Stimulated activated memory B cell treated with anti-CD40 and anti-IgM and Interleukin-4, amounts not matched to agents 10 μg/mL and 1 μg/mL and 100 μg/mL, for 72 hours (primary cell): ENCODE results near the gene ESRRG.

ENCODE experiments used
- ATAC-seq: fragments of 150-1000 bp; cut with Tn5 transposase; 2 replicates; pipeline ENCODE4 v1.10.0; 2021
- H3K27ac Mint-ChIP-seq: one replicate; pipeline ENCODE4 v1.8.0; 2022; ENCODE audit warnings: mild to moderate bottlenecking, mixed read lengths
- H3K27me3 Mint-ChIP-seq: one replicate; pipeline ENCODE4 v1.8.0; 2022; ENCODE audit warnings: mixed read lengths
- H3K36me3 Mint-ChIP-seq: one replicate; pipeline ENCODE4 v1.8.0; 2022; ENCODE audit warnings: mixed read lengths
- H3K4me1 Mint-ChIP-seq: one replicate; pipeline ENCODE4 v1.8.0; 2022; ENCODE audit warnings: mixed read lengths
- H3K4me3 Mint-ChIP-seq: one replicate; pipeline ENCODE4 v1.8.0; 2022; ENCODE audit warnings: mild to moderate bottlenecking, moderate library complexity, mixed read lengths
- H3K9me3 Mint-ChIP-seq: one replicate; pipeline ENCODE4 v1.8.0; 2022; ENCODE audit warnings: mixed read lengths

ESRRG gene

DNA sequence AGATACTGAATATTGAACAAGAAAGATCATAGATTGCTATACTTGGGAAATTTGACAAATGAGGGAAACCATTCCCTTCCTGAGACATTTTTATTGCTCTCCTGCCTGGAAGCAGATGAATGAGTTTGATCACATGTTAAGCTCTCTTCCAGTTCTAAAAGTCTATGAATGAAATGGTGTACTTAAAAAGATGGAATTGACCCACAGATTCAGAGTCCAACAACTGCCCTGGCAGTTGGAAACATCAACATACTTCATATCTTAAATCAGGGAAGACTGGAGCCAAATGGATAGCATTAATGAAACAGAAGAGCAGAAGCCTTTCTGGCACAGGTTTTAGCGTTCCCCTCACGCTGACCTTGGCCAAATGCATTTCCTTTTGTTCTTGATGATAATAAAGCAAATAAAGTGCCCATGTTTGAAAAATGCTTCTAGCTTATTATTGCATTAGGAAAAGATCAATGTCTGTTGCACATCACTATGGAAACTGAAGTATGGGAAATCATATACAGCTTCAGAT, 142.6 kb downstream of the ESRRG start:
- Mint-ChIP-seq H3K27ac (no peak overlapping the region), H3K9me3 (peaks cover 3% of the 10 kb centered on the region), H3K4me3 (no peak overlapping the region), H3K27me3 (no peaks in the 10 kb centered on the region), H3K4me1 (no peaks in the 10 kb centered on the region), H3K36me3 (no peaks in the 10 kb centered on the region)
- ATAC-seq, result no peak

DNA sequence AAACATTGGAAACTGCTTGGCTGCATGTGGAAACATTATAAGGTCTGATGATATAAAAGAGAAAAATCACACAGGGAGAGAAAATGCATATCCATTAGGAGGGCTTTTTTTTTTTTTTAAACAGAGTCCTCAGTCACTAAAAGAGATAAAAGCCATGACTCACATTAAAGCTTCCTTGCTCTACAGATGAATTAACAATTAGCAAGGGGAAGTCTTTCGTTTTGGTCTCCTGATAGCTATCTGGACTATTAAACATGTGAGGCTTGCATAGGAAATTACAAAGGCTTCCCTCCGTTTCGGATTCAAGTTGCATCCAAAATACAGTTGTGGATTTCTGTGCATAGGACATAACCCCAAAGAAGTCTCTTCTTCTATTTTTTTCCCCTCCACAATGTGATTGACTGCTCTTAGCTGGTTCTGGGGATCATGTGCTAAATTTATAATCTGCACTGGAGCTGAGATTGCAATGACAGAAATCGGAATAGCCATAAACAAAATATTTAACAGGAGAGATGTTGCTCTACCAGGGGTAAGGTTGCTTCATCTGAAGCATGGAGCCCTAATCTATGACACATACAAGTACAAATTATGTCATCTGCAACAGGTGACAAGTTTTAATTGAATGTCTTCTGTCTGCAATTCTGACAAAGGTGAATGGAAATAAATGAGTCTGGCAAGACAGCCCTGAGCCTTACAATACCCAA, 146.8 kb downstream of the ESRRG start:
- Mint-ChIP-seq H3K36me3 (no peaks in the 10 kb centered on the region), H3K9me3 (no peaks in the 10 kb centered on the region), H3K4me1 (no peaks in the 10 kb centered on the region), H3K27ac (no peak overlapping the region), H3K4me3 (no peak overlapping the region), H3K27me3 (no peaks in the 10 kb centered on the region)
- ATAC-seq, result no peak

DNA sequence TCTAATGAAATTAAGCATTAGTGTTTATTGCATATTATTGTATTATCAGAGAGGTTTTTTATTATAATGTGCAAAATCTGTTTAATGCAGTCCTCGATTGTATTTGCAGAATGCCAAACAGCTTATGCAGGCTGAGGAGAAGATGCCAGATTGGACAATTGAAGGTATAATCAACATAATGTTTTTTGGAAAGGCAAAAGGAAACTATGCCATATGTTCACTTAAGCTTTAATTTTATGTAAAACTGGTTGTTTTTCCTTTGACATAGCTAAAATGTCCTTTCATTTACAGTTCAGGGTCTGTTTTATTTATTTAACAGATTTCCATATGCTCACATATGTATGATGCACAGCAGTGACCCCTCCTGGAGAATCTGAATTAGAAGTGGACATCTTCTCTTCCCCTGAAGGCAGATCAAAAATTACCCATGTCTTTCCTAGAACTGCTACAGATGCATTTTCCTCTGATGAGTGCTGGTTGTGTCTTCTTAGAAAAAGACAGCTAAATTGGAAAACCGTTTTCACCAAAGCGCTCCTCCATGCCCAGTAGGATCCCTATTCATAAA, 156.5 kb downstream of the ESRRG start:
- Mint-ChIP-seq H3K27ac (no peak overlapping the region), H3K36me3 (no peaks in the 10 kb centered on the region), H3K4me1 (no peaks in the 10 kb centered on the region), H3K4me3 (no peak overlapping the region), H3K9me3 (no peaks in the 10 kb centered on the region), H3K27me3 (no peaks in the 10 kb centered on the region)
- no peak for ATAC-seq

DNA sequence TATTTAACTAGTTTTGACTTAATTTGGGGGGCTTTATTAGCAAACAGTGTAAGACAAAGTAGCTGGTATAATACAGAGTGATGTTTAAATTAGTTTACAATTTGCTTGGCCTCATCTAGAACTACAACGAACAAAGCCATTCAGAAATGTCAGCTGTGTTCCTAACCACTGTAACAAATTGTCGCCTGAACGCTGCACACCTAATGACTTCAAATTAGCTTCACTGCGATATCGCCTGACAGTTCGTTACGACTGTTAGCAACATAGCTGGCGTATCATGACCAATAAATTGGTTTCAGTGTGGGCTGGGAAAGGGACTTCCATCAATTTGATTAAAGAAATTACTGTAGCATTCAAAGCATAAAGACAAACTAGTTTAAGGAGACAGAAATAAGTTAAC, 160.1 kb downstream of the ESRRG start:
- H3K36me3 Mint-ChIP-seq, result no peaks in the 10 kb centered on the region
- no peak overlapping the region for H3K27ac Mint-ChIP-seq
- H3K4me1 Mint-ChIP-seq, result no peaks in the 10 kb centered on the region
- ATAC-seq, result no peak
- H3K9me3 Mint-ChIP-seq, result no peaks in the 10 kb centered on the region
- H3K4me3 Mint-ChIP-seq, result no peak overlapping the region
- H3K27me3 Mint-ChIP-seq, result no peaks in the 10 kb centered on the region

DNA sequence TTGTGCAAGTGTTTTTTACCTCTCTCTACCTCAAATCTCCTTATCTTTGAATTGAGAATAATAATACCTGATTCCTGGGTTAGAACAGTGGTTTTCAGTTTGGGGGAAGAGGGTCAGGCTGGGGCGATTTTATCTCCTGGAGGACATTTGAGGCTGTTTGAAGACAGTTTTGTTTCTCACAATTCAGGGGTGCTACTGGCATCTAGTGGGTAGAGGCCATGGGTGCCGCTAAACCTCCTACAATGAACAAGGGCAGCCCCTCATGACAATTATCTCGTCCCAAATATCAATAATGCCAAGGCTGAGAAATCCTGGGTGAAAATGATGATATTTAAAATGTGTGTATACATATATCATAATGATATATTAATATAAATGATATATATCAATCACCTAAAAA, 160.8 kb downstream of the ESRRG start:
- Mint-ChIP-seq H3K27me3 (no peaks in the 10 kb centered on the region), H3K4me1 (no peaks in the 10 kb centered on the region), H3K36me3 (no peaks in the 10 kb centered on the region), H3K9me3 (no peaks in the 10 kb centered on the region), H3K27ac (no peak overlapping the region), H3K4me3 (no peak overlapping the region)
- no peak for ATAC-seq

DNA sequence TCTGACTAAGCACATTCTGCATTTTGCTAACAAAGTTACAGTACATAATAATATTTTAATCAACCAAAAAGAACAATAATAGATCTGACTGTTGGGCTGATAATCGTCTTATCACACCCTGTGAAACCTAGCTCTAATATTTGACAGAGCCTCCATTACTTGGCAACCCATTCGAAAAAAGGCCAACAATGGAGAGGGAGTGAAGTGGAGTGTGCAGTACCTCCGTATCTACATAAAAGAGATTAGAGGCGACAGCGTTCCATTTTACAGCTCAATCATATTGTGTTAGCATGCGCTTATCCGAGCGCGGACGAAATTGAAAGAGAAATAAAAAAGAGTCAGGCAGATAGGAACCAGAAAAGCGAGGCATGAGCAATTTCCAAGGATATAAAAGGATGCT, 162.7 kb downstream of the ESRRG start:
- H3K9me3 Mint-ChIP-seq, result no peaks in the 10 kb centered on the region
- no peaks in the 10 kb centered on the region for H3K27me3 Mint-ChIP-seq
- no peak for ATAC-seq
- no peaks in the 10 kb centered on the region for H3K4me1 Mint-ChIP-seq
- H3K36me3 Mint-ChIP-seq, result no peaks in the 10 kb centered on the region
- H3K27ac Mint-ChIP-seq, result no peak overlapping the region
- H3K4me3 Mint-ChIP-seq, result no peak overlapping the region

DNA sequence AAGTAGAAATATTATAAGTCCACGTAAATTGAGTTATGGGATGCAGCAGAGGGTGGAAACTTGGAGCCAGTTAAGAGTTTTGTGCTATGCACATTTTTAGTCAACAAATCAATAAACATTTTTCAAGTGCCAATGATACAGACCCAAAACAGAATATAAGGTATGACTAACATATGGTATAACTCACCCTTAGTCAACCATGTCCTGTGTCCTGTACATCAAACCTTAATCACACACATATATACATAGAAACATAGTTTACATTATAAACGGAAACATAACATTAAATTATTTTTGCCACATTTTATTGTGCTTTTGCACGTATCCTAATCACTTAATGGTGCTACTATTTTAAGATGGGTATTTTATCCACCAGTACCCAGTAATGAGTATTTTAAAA, 163.9 kb downstream of the ESRRG start:
- H3K4me3 Mint-ChIP-seq, result no peak overlapping the region
- H3K27me3 Mint-ChIP-seq, result no peaks in the 10 kb centered on the region
- no peak overlapping the region for H3K27ac Mint-ChIP-seq
- no peaks in the 10 kb centered on the region for H3K9me3 Mint-ChIP-seq
- H3K4me1 Mint-ChIP-seq, result no peaks in the 10 kb centered on the region
- no peaks in the 10 kb centered on the region for H3K36me3 Mint-ChIP-seq
- ATAC-seq, result no peak

DNA sequence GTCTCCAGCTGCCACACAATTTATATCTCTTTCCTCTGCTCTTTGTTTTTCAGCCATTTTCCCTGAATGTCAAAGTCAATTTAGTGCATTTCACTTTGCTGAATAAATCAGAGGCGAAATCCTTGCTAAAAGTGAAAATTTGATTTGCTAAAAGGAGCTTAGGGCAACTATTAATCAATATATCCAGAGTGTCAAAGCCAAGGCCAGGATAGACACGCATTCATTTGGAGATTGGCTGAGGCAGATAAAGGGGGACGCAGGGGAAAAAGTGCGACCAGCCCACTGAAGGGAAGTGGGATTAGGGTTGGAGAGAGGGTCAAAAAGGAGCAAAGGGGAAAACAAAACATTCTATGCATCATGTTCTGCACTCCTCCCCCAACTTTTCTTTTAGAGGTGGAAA, 167.6 kb downstream of the ESRRG start:
- Mint-ChIP-seq H3K27ac (no peak overlapping the region), H3K9me3 (no peaks in the 10 kb centered on the region), H3K36me3 (no peaks in the 10 kb centered on the region), H3K4me1 (no peaks in the 10 kb centered on the region), H3K27me3 (no peaks in the 10 kb centered on the region), H3K4me3 (no peak overlapping the region)
- ATAC-seq, result no peak

DNA sequence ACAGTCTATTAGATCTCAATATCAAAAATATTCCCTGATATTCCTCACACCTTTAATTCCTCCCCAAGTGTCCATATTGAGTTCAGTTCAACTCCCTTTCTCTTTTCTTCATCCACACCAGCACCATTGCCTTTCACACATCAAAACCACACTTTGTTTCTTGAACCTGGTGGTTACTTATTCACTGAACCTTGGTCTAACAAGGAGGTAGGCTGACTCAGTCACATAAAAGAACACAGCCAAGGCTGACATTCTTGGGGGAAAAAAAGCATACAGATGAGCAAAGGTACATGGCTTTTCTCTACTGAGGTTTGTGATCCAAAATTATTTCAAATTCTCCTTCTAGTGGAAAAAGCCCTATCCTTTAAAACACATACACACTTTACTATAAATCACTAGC, 168.3 kb downstream of the ESRRG start:
- H3K9me3 Mint-ChIP-seq, result no peaks in the 10 kb centered on the region
- H3K27me3 Mint-ChIP-seq, result no peaks in the 10 kb centered on the region
- H3K4me1 Mint-ChIP-seq, result no peaks in the 10 kb centered on the region
- H3K27ac Mint-ChIP-seq, result no peak overlapping the region
- no peak for ATAC-seq
- H3K4me3 Mint-ChIP-seq, result no peak overlapping the region
- no peaks in the 10 kb centered on the region for H3K36me3 Mint-ChIP-seq

DNA sequence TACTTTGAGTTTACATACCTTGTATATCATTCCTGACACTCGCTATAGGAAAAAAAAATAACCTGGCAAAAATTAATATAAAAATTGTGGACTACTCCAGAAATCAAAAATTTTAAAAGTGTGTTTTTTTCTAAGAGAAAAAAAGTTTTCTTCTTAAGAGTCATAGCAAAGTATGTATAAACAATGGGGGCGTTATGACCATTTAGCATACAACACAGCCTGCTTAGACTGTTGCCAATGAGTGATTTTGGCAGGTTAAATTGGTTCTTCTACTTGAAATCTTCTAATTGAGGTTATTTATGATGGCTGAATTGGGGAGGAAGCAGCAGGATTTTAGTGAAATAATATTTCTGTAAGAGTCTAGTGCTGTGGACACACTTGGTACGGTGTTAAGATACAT, 169.5 kb downstream of the ESRRG start:
- Mint-ChIP-seq H3K36me3 (no peaks in the 10 kb centered on the region), H3K27me3 (no peaks in the 10 kb centered on the region), H3K9me3 (no peaks in the 10 kb centered on the region), H3K4me1 (no peaks in the 10 kb centered on the region), H3K27ac (no peak overlapping the region), H3K4me3 (no peak overlapping the region)
- no peak for ATAC-seq

DNA sequence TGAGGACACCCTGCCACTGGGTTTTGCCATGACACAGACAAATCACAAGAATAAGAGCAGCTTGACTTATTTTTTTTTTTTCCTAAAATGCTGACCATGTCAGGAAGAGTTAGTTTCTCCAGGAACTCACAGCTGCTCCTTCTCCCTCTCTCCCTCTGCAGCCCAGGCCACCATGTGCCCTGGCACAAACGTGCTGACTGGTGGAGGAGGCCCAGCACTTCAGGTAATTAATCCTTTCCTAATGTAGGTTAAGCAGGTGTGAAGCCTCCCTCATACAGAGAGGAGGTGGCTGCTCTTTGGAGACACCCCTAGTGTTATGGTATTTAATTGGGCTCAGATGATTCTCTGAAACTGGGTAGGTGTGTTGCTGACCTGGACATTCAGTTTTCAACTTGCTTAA, 170.2 kb downstream of the ESRRG start:
- Mint-ChIP-seq H3K27me3 (no peaks in the 10 kb centered on the region), H3K4me3 (no peak overlapping the region), H3K9me3 (no peaks in the 10 kb centered on the region), H3K4me1 (no peaks in the 10 kb centered on the region), H3K27ac (no peak overlapping the region), H3K36me3 (no peaks in the 10 kb centered on the region)
- no peak for ATAC-seq

DNA sequence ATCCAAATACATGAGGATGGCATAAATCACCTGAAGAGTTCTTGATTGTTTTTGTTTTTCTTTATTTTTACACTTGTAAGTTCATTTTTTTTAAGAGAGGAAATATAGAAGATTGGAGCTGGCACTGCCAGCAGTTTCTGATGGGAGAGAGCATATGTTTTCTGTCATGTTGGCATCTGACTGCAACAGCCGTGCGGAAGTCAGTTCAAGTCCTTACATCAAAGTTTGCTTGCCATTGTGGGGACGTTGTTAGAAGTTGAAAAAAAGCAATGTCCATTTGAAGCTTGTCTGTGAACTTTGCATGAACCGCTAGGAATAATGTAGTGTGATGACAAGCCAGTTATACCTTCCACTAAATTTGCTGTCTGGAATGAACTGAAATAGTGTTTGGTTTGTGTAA, 173.4 kb downstream of the ESRRG start:
- Mint-ChIP-seq H3K4me1 (no peaks in the 10 kb centered on the region), H3K4me3 (no peak overlapping the region), H3K27ac (no peak overlapping the region), H3K36me3 (no peaks in the 10 kb centered on the region), H3K27me3 (no peaks in the 10 kb centered on the region), H3K9me3 (no peaks in the 10 kb centered on the region)
- no peak for ATAC-seq

DNA sequence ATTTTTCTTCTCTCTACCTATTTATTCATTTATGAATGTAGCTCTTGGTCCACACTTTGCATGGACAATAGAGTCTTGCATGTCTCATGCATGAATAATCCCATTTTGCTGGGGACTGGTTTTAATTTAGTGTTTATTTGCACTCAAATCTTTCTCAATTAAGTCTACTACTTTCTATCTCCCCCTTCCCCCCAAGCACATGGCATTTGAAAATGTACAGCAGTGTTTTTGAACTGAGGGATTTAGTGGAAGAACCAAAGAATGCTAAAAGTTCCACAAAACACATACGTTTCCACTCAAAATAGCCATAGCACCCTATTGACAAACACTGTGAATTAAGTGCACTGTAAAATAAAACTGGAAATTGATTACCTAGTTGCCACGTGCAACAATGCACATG, 180.5 kb downstream of the ESRRG start:
- no peaks in the 10 kb centered on the region for H3K9me3 Mint-ChIP-seq
- H3K4me3 Mint-ChIP-seq, result no peak overlapping the region
- H3K36me3 Mint-ChIP-seq, result no peaks in the 10 kb centered on the region
- no peaks in the 10 kb centered on the region for H3K27me3 Mint-ChIP-seq
- ATAC-seq, result no peak
- no peak overlapping the region for H3K27ac Mint-ChIP-seq
- H3K4me1 Mint-ChIP-seq, result no peaks in the 10 kb centered on the region

DNA sequence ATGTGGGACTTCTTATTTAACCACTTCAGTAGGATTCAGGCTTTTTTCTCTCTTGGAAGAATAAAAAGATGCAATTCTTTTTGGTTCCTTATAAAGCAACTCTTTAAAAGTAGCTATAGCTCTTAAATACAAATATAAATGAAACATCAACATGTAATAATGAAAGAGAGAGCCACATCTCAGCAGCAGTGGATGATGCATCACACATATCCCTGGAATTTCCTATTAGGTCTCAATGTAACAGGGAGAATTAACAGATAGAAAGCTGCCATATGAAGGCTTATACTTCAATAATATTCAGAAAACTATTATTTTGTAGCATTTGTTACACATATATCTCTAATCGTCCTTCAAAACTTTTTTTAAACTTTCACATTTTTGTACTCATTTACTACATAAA, 181.0 kb downstream of the ESRRG start:
- ATAC-seq, result no peak
- H3K27me3 Mint-ChIP-seq, result no peaks in the 10 kb centered on the region
- no peaks in the 10 kb centered on the region for H3K36me3 Mint-ChIP-seq
- H3K27ac Mint-ChIP-seq, result no peak overlapping the region
- H3K4me1 Mint-ChIP-seq, result no peaks in the 10 kb centered on the region
- H3K9me3 Mint-ChIP-seq, result no peaks in the 10 kb centered on the region
- no peak overlapping the region for H3K4me3 Mint-ChIP-seq

DNA sequence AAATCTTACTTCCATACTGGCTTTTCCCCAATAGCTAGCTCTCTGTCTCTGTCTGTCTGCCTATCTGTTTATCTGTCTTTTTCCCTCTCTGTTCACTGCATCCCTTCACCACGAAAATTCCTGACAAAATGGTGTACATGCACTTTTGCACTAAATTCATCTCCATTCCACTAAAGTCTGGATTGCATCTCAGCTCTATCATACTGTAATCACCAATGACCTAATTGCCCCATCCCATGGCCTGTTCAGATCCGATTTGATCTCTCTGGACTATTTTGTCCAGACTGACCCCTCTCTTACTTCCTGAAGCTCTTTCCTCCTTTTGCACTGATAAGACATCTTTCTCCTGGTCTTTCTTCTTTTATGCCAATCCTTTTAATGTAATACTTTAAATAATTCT, 187.5 kb downstream of the ESRRG start:
- H3K36me3 Mint-ChIP-seq, result no peaks in the 10 kb centered on the region
- H3K9me3 Mint-ChIP-seq, result no peaks in the 10 kb centered on the region
- H3K27ac Mint-ChIP-seq, result no peak overlapping the region
- no peak overlapping the region for H3K4me3 Mint-ChIP-seq
- no peaks in the 10 kb centered on the region for H3K27me3 Mint-ChIP-seq
- peaks cover 13% of the 10 kb centered on the region for H3K4me1 Mint-ChIP-seq
- ATAC-seq, result no peak

DNA sequence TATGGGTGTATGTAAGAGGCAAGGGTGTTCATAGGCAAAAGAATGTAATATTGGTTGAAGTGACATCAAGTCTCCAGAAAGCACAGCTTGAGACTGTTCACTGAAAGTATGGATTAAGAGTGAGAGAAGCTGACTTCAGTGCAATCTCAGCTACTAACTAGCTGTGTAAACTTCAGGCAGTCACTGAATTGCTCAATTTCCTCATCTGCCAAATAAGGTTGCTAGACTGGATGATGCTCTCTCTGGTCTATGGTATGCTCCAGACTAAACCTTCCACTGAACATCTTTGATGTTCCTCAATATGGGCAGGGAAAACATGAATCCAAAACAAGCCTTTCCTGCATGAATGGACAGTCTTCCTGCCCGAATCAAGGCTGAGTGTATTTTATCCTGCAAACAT, 188.2 kb downstream of the ESRRG start:
- Mint-ChIP-seq H3K27ac (no peak overlapping the region), H3K4me3 (no peak overlapping the region), H3K9me3 (no peaks in the 10 kb centered on the region), H3K36me3 (no peaks in the 10 kb centered on the region), H3K4me1 (peaks cover 15% of the 10 kb centered on the region), H3K27me3 (no peaks in the 10 kb centered on the region)
- ATAC-seq, result no peak
